Neural cell (in vitro differentiated cells): ENCODE results near the gene SORD. TPM values are rescaled to one million over a fixed set of nuclear protein-coding genes. Genes with fewer than 3 reads are reported as not detected.
A peak's percentile ranks its signal among the peaks of the same experiment; 100 is the strongest.
"Not testable (repeated sequence)": the region's sequence is repeated elsewhere in the genome, so short reads cannot be mapped to it uniquely, and the experiment has no call there.

Experiments
- H2AFZ ChIP-seq: fragments of 200-600, 300-800 bp; sonication (generic), shearing (Covaris generic); 2 replicates; pipeline ENCODE4 v1.6.0; 2014; ENCODE audit warnings: low read depth, mild to moderate bottlenecking, antibody characterized with exemption, low read length, moderate library complexity
- H3F3A ChIP-seq: fragments of 200-600 bp; shearing (Covaris generic); 2 replicates; pipeline ENCODE4 v1.6.1; 2016; ENCODE audit warnings: mild to moderate bottlenecking, moderate library complexity, mixed read lengths, antibody characterized with exemption, low read length; ENCODE audit not compliant: insufficient read depth, poor library complexity, severe bottlenecking
- H3K27ac ChIP-seq: fragments of 200-600, 300-800 bp; sonication (generic), shearing (Covaris generic); 2 replicates; pipeline ENCODE4 v1.5.1; 2014; ENCODE audit warnings: mild to moderate bottlenecking, low read length, moderate library complexity
- H3K27me3 ChIP-seq: fragments of 300-800, 200-600 bp; sonication (generic), shearing (Covaris generic); 2 replicates; pipeline ENCODE4 v1.6.0; 2014; ENCODE audit warnings: mild to moderate bottlenecking, low read depth, low read length, moderate library complexity; ENCODE audit not compliant: insufficient read depth
- H3K36me3 ChIP-seq: fragments of 300-800, 200-600 bp; sonication (generic), shearing (Covaris generic); 2 replicates; pipeline ENCODE4 v1.5.1; 2014; ENCODE audit warnings: mild to moderate bottlenecking, antibody characterized with exemption, low read length, moderate library complexity; ENCODE audit not compliant: insufficient read depth
- H3K4me2 ChIP-seq: fragments of 300-800, 200-600 bp; sonication (generic), shearing (Covaris generic); 2 replicates; pipeline ENCODE4 v1.6.0; 2014; ENCODE audit warnings: mild to moderate bottlenecking, low read length
- H3K4me3 ChIP-seq: fragments of 300-800, 200-600 bp; sonication (generic), shearing (Covaris generic); 2 replicates; pipeline ENCODE4 v1.5.1; 2014; ENCODE audit warnings: mild to moderate bottlenecking, low read length, moderate library complexity
- H3K79me2 ChIP-seq: fragments of 200-600 bp; shearing (Covaris generic); replicated peaks from 2 replicates; pipeline ENCODE4 v1.6.0; 2014; ENCODE audit warnings: mild to moderate bottlenecking, low read length, moderate library complexity; ENCODE audit not compliant: insufficient read depth
- H3K9ac ChIP-seq: fragments of 300-800, 200-600 bp; sonication (generic), shearing (Covaris generic); 2 replicates; pipeline ENCODE4 v1.6.1; 2016; ENCODE audit warnings: mild to moderate bottlenecking, low read length, mixed read lengths
- H3K9me2 ChIP-seq: fragments of 200-600 bp; shearing (Covaris generic); 2 replicates; pipeline ENCODE4 v1.6.1; 2016; ENCODE audit warnings: mild to moderate bottlenecking, low read length, mixed read lengths; ENCODE audit not compliant: insufficient read depth
- H3K9me3 ChIP-seq: fragments of 200-600, 300-800 bp; sonication (generic), shearing (Covaris generic); 2 replicates; pipeline ENCODE4 v1.6.1; 2016; ENCODE audit warnings: mild to moderate bottlenecking, mixed run types, low read length, moderate library complexity, mixed read lengths
- H4K20me1 ChIP-seq: fragments of 200-600 bp; shearing (Covaris generic); 2 replicates; pipeline ENCODE4 v1.6.1; 2016; ENCODE audit warnings: mild to moderate bottlenecking, mixed run types; ENCODE audit not compliant: insufficient read depth
- CTCF ChIP-seq: fragments of 450-650 bp; IDR thresholded peaks from 2 replicates; pipeline ENCODE4 v1.5.1; 2014; ENCODE audit warnings: antibody characterized with exemption, mild to moderate bottlenecking, moderate library complexity; ENCODE audit not compliant: poor library complexity, severe bottlenecking
- EP300 ChIP-seq: fragments of 450-650 bp; conservative IDR thresholded peaks from 2 replicates; pipeline ENCODE4 v1.6.1; 2014; ENCODE audit warnings: antibody characterized with exemption, mild to moderate bottlenecking, moderate library complexity; ENCODE audit not compliant: poor library complexity, severe bottlenecking
- EZH2 ChIP-seq: fragments of 200-600, 300-800 bp; shearing (Covaris generic), sonication (generic); IDR thresholded peaks from 2 replicates; pipeline ENCODE4 v1.6.1; 2014; ENCODE audit warnings: antibody characterized with exemption, low read length, borderline replicate concordance, mild to moderate bottlenecking; ENCODE audit not compliant: insufficient read depth, poor library complexity, severe bottlenecking
- MXI1 ChIP-seq: fragments of 450-650 bp; conservative IDR thresholded peaks from 2 replicates; pipeline ENCODE4 v1.6.1; 2014; ENCODE audit warnings: antibody characterized with exemption, mild to moderate bottlenecking; ENCODE audit not compliant: poor library complexity, severe bottlenecking
- POLR2AphosphoS5 ChIP-seq: IDR thresholded peaks from 2 replicates; pipeline ENCODE4 v1.6.1; 2012
- RAD21 ChIP-seq: fragments of 450-650 bp; conservative IDR thresholded peaks from 2 replicates; pipeline ENCODE4 v1.6.1; 2014; ENCODE audit warnings: antibody characterized with exemption, mild to moderate bottlenecking, moderate library complexity
- REST ChIP-seq: IDR thresholded peaks from 2 replicates; pipeline ENCODE4 v1.6.1; 2012; ENCODE audit warnings: borderline replicate concordance
- SMC3 ChIP-seq: fragments of 450-650 bp; conservative IDR thresholded peaks from 2 replicates; pipeline ENCODE4 v1.6.1; 2014; ENCODE audit warnings: antibody characterized with exemption, mild to moderate bottlenecking, moderate library complexity; ENCODE audit not compliant: poor library complexity
- TAF1 ChIP-seq: IDR thresholded peaks from 2 replicates; pipeline ENCODE4 v1.6.1; 2012; ENCODE audit warnings: low read depth
- polyA plus RNA-seq: library from polyadenylated mRNA; depleted of rRNA; stranded (reverse); fragments of >200 nt; gene quantifications from 2 replicates; pipeline ENCODE4 v1.2.3, GENCODE V29; 2014

Gene SORD
- polyA plus RNA-seq, 1 donor from 2014 or later = 17.7 TPM

- TF ChIP-seq SMC3 = peak; percentile 42
- peak; percentile 49 for TF ChIP-seq CTCF
- not testable (repeated sequence) for H3K9ac ChIP-seq, H3K36me3 ChIP-seq
Observed at GRCh38 chr15:45036812-45037781, 14.1 kb downstream of the SORD start.

GRCh38 chr15:45037936-45038335, 14.9 kb downstream of the SORD start:
- H2AFZ ChIP-seq = no peak overlapping the region
- H3K9me3 ChIP-seq = no peaks in the 10 kb centered on the region
- H3K4me3 ChIP-seq = no peak overlapping the region
- H3K79me2 ChIP-seq = no peaks in the 10 kb centered on the region
- H3F3A ChIP-seq = no peaks in the 10 kb centered on the region
- no peaks in the 10 kb centered on the region for H3K27me3 ChIP-seq
- no peak overlapping the region for H3K9ac ChIP-seq
- no peak for TF ChIP-seq POLR2AphosphoS5
- no peak for TF ChIP-seq EZH2
- no peak for TF ChIP-seq REST
- TF ChIP-seq MXI1 = no peak
- no peak for TF ChIP-seq SMC3
- no peak for TF ChIP-seq RAD21
- no peak for TF ChIP-seq CTCF
- no peak for TF ChIP-seq EP300
- no peak for TF ChIP-seq TAF1
- H3K27ac ChIP-seq = no peak overlapping the region
- no peaks in the 10 kb centered on the region for H4K20me1 ChIP-seq
- H3K4me2 ChIP-seq = no peak overlapping the region
- no peaks in the 10 kb centered on the region for H3K36me3 ChIP-seq
- H3K9me2 ChIP-seq = no peaks in the 10 kb centered on the region

More at GRCh38 chr15:45036812-45037781, 14.1 kb downstream of the SORD start:
- not testable (repeated sequence) for H3K79me2 ChIP-seq, H3K4me2 ChIP-seq, H3K27me3 ChIP-seq, H2AFZ ChIP-seq, H3K9me2 ChIP-seq, H3K4me3 ChIP-seq, H4K20me1 ChIP-seq, H3K9me3 ChIP-seq, H3F3A ChIP-seq, H3K27ac ChIP-seq

GRCh38 chr15:45040396-45040795, 17.4 kb downstream of the SORD start:
- not testable (repeated sequence) for H2AFZ ChIP-seq, H3K4me2 ChIP-seq, H3K9me2 ChIP-seq, H3K36me3 ChIP-seq, H3F3A ChIP-seq, H3K9me3 ChIP-seq, H3K9ac ChIP-seq, H3K27me3 ChIP-seq, H3K79me2 ChIP-seq, H3K27ac ChIP-seq, H4K20me1 ChIP-seq, H3K4me3 ChIP-seq

GRCh38 chr15:45041538-45041937, 18.5 kb downstream of the SORD start:
- H3K9ac ChIP-seq, H3K9me2 ChIP-seq, H3K27me3 ChIP-seq, H3K4me3 ChIP-seq, H4K20me1 ChIP-seq, H3F3A ChIP-seq, H3K4me2 ChIP-seq, H2AFZ ChIP-seq, H3K79me2 ChIP-seq, H3K9me3 ChIP-seq, H3K27ac ChIP-seq, H3K36me3 ChIP-seq: not testable (repeated sequence)
